CD1c-positive myeloid dendritic cell (primary cell): ENCODE results near the gene DOCK4.

Experiments
- DNase-seq: peaks from one replicate; pipeline ENCODE4 v3.0.0-alpha.2; 2016; ENCODE audit errors: extremely low spot score

The DOCK4 gene

GRCh38 chr7:112079122-112079521, 127.1 kb downstream of the DOCK4 start:
- no peak for DNase-seq

GRCh38 chr7:112076324-112076723, 129.9 kb downstream of the DOCK4 start:
- no peak for DNase-seq

- no peak for DNase-seq
These were observed 131.7 kb downstream of the DOCK4 start for GRCh38 chr7:112074464-112074863.

- no peak for DNase-seq
These were observed 132.7 kb downstream of the DOCK4 start for GRCh38 chr7:112073530-112073929.

- no peak for DNase-seq
These were observed 133.5 kb downstream of the DOCK4 start for GRCh38 chr7:112072541-112073245.

- DNase-seq = no peak
These were observed 134.3 kb downstream of the DOCK4 start for GRCh38 chr7:112071856-112072255.

GRCh38 chr7:112070674-112071256, 135.4 kb downstream of the DOCK4 start:
- DNase-seq = no peak

GRCh38 chr7:112069879-112070321, 136.3 kb downstream of the DOCK4 start:
- no peak for DNase-seq

- DNase-seq = no peak
These were observed 137.2 kb downstream of the DOCK4 start for GRCh38 chr7:112068967-112069366.

GRCh38 chr7:112067632-112068540, 138.3 kb downstream of the DOCK4 start:
- DNase-seq = no peak

GRCh38 chr7:112067200-112067599, 139.0 kb downstream of the DOCK4 start:
- DNase-seq = no peak

- no peak for DNase-seq
These were observed 140.4 kb downstream of the DOCK4 start for GRCh38 chr7:112065758-112066157.

GRCh38 chr7:112064627-112065385, 141.4 kb downstream of the DOCK4 start:
- DNase-seq = no peak

GRCh38 chr7:112063974-112064373, 142.2 kb downstream of the DOCK4 start:
- DNase-seq = no peak

GRCh38 chr7:112061051-112061450, 145.1 kb downstream of the DOCK4 start:
- no peak for DNase-seq

GRCh38 chr7:112060625-112061024, 145.6 kb downstream of the DOCK4 start:
- no peak for DNase-seq

- no peak for DNase-seq
These were observed 146.5 kb downstream of the DOCK4 start for GRCh38 chr7:112059675-112060074.

- DNase-seq = no peak
These were observed 147.5 kb downstream of the DOCK4 start for GRCh38 chr7:112058686-112059085.

GRCh38 chr7:112056409-112056808, 149.8 kb downstream of the DOCK4 start:
- DNase-seq = peak; percentile 19

- no peak for DNase-seq
These were observed 152.5 kb downstream of the DOCK4 start for GRCh38 chr7:112053737-112054069.

GRCh38 chr7:112052993-112053736, 153.0 kb downstream of the DOCK4 start:
- no peak for DNase-seq
